WTC11 (cell line): ENCODE data around the gene HNRNPC. TPM values are rescaled to one million over a fixed set of nuclear protein-coding genes. Genes with fewer than 3 reads are reported as not detected.

Experiments used
- ATAC-seq: fragments of 200-7000 bp; cut with Tn5 transposase; 2 replicates; pipeline ENCODE4 v1.10.0; 2021; ENCODE audit warnings: mild to moderate bottlenecking, moderate library complexity
- CTCF ChIA-PET: fragments of 300-600 bp; sonication (Branson Sonifier 250); formaldehyde crosslinking; loops from one replicate; lab custom pipeline; 2021; ENCODE audit warnings: antibody characterized with exemption; lab: Charles Lee
- POLR2A ChIA-PET: fragments of 350-600 bp; sonication (Branson Sonifier 250); formaldehyde crosslinking; loops from one replicate; lab custom pipeline; 2021; ENCODE audit warnings: antibody characterized with exemption; lab: Charles Lee
- DNase-seq: peaks from one replicate; pipeline ENCODE4 v3.0.0; 2021; ENCODE audit warnings: low spot score
- H3K27ac Mint-ChIP-seq: 2 replicates; pipeline ENCODE4 v1.8.0; 2021; ENCODE audit warnings: mixed read lengths
- H3K27me3 Mint-ChIP-seq: 2 replicates; pipeline ENCODE4 v1.8.0; 2021; ENCODE audit warnings: low read depth, mild to moderate bottlenecking, moderate library complexity, mixed read lengths
- H3K36me3 Mint-ChIP-seq: 2 replicates; pipeline ENCODE4 v1.8.0; 2021; ENCODE audit warnings: mixed read lengths
- H3K4me1 Mint-ChIP-seq: 2 replicates; pipeline ENCODE4 v1.8.0; 2022; ENCODE audit warnings: mixed read lengths
- H3K4me3 Mint-ChIP-seq: 2 replicates; pipeline ENCODE4 v1.8.0; 2021; ENCODE audit warnings: mild to moderate bottlenecking, moderate library complexity, mixed read lengths
- H3K9me3 Mint-ChIP-seq: 2 replicates; pipeline ENCODE4 v1.8.0; 2021; ENCODE audit warnings: mixed read lengths
- EMX1 ChIP-seq: fragments of 250-450 bp; sonication (Bioruptor Pico); IDR thresholded peaks from 2 replicates; pipeline ENCODE4 v1.8.0; 2021; ENCODE audit warnings: mild to moderate bottlenecking
- ERG ChIP-seq: fragments of 250-450 bp; sonication (Bioruptor Pico); IDR thresholded peaks from 2 replicates; pipeline ENCODE4 v1.8.0; 2021; ENCODE audit warnings: mild to moderate bottlenecking
- FOXP1 ChIP-seq: sonication (generic); formaldehyde crosslinking; IDR thresholded peaks from 2 replicates; pipeline ENCODE4 v1.8.0; 2022; ENCODE audit warnings: missing genetic modification reagents, mild to moderate bottlenecking, moderate library complexity, borderline replicate concordance
- HMGXB4 ChIP-seq: sonication (generic); formaldehyde crosslinking; IDR thresholded peaks from 2 replicates; pipeline ENCODE4 v1.8.1; 2023; ENCODE audit warnings: mild to moderate bottlenecking, moderate library complexity, missing genetic modification reagents
- JUN ChIP-seq: sonication (generic); formaldehyde crosslinking; IDR thresholded peaks from 2 replicates; pipeline ENCODE4 v1.8.0; 2023; ENCODE audit warnings: mild to moderate bottlenecking, missing genetic modification reagents
- NR2C2 ChIP-seq: sonication (generic); formaldehyde crosslinking; IDR thresholded peaks from 2 replicates; pipeline ENCODE4 v1.8.0; 2022; ENCODE audit warnings: mild to moderate bottlenecking, missing genetic modification reagents
- NR3C1 ChIP-seq: sonication (generic); formaldehyde crosslinking; conservative IDR thresholded peaks from 2 replicates; pipeline ENCODE4 v1.8.1; 2023; ENCODE audit warnings: low read depth, mild to moderate bottlenecking, missing genetic modification reagents
- TEAD4 ChIP-seq: sonication (generic); formaldehyde crosslinking; IDR thresholded peaks from 2 replicates; pipeline ENCODE4 v1.8.0; 2022; ENCODE audit warnings: mild to moderate bottlenecking, missing genetic modification reagents
- USF1 ChIP-seq: sonication (generic); formaldehyde crosslinking; IDR thresholded peaks from 2 replicates; pipeline ENCODE4 v1.8.0; 2022; ENCODE audit warnings: mild to moderate bottlenecking, missing genetic modification reagents
- ZNF138 ChIP-seq: sonication (generic); formaldehyde crosslinking; conservative IDR thresholded peaks from 2 replicates; pipeline ENCODE4 v1.8.1; 2022; ENCODE audit warnings: mild to moderate bottlenecking, moderate library complexity, missing genetic modification reagents
- ZNF317 ChIP-seq: sonication (generic); formaldehyde crosslinking; IDR thresholded peaks from 2 replicates; pipeline ENCODE4 v1.8.1; 2023; ENCODE audit warnings: low read depth, mild to moderate bottlenecking, moderate library complexity, missing genetic modification reagents, borderline replicate concordance
- ZNF396 ChIP-seq: fragments of 250-450 bp; sonication (Bioruptor Pico); IDR thresholded peaks from 2 replicates; pipeline ENCODE4 v1.8.0; 2021; ENCODE audit warnings: mild to moderate bottlenecking, moderate library complexity, borderline replicate concordance
- ZNF416 ChIP-seq: fragments of 250-450 bp; sonication (Bioruptor Pico); IDR thresholded peaks from 2 replicates; pipeline ENCODE4 v1.9.0; 2021; ENCODE audit warnings: mild to moderate bottlenecking, inconsistent platforms
- total RNA-seq: library from RNA; stranded (reverse); gene quantifications from 3 replicates; pipeline ENCODE4 v1.2.3, GENCODE V29; 2021
- TF ChIP-seq, protein P1 (sequence below): sonication (generic); formaldehyde crosslinking; IDR thresholded peaks from 2 replicates; pipeline ENCODE4 v1.8.1; 2023; ENCODE audit warnings: mild to moderate bottlenecking, missing genetic modification reagents, moderate library complexity
- TF ChIP-seq, protein P2 (sequence below): fragments of 250-450 bp; sonication (Bioruptor Pico); conservative IDR thresholded peaks from 2 replicates; pipeline ENCODE4 v1.9.0; 2021; ENCODE audit warnings: mild to moderate bottlenecking
- TF ChIP-seq, protein P3 (sequence below): fragments of 200-600 bp; IDR thresholded peaks from 2 replicates; pipeline ENCODE4 v1.8.0; 2022; ENCODE audit warnings: antibody characterized with exemption

The HNRNPC gene
- total RNA-seq, 1 experiment from 2014 or later = 982 TPM

GRCh38 chr14:21262410-21262809 is 6.8 kb downstream of the HNRNPC start:
- DNase-seq = no peak
- Mint-ChIP-seq H3K27ac (peak overlapping the region; percentile 76), H3K36me3 (peaks cover 91% of the 10 kb centered on the region)

DNA sequence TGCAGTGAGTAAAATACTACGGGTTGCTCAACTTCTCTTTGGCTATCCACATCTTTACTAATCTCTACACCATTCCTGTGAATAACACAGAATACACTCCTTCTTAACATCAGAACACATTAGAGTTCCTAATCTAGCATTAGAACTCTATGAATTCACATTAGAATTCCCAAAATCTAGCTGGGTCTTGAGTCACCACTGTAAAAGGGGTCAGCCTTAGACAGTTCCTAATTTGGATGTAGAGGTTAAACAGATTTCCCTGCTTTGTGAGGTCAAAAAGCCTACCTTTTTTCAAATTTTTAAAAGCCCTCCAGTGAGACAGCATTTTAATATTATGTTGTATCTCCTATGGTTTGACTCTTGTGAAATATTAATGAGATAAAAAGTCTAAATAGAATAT is 7.4 kb downstream of the HNRNPC start:
- peak overlapping the region; percentile 34 for H3K27ac Mint-ChIP-seq
- TF ChIP-seq FOXP1 (CRISPR knock-in tag) (no peak), USF1 (CRISPR knock-in tag) (no peak), NR3C1 (no peak), NR2C2 (no peak), JUN (CRISPR knock-in tag) (no peak), ZNF138 (CRISPR knock-in tag) (no peak), ZNF317 (CRISPR knock-in tag) (no peak), HMGXB4 (CRISPR knock-in tag) (no peak), TEAD4 (CRISPR knock-in tag) (no peak), EMX1 (no peak), ZNF416 (CRISPR knock-in tag) (peak; percentile 76; the same call in 1 of the 2 replicates)
- TF ChIP-seq, protein P1, sequence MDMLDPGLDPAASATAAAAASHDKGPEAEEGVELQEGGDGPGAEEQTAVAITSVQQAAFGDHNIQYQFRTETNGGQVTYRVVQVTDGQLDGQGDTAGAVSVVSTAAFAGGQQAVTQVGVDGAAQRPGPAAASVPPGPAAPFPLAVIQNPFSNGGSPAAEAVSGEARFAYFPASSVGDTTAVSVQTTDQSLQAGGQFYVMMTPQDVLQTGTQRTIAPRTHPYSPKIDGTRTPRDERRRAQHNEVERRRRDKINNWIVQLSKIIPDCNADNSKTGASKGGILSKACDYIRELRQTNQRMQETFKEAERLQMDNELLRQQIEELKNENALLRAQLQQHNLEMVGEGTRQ = no peak
- TF ChIP-seq, protein P2, sequence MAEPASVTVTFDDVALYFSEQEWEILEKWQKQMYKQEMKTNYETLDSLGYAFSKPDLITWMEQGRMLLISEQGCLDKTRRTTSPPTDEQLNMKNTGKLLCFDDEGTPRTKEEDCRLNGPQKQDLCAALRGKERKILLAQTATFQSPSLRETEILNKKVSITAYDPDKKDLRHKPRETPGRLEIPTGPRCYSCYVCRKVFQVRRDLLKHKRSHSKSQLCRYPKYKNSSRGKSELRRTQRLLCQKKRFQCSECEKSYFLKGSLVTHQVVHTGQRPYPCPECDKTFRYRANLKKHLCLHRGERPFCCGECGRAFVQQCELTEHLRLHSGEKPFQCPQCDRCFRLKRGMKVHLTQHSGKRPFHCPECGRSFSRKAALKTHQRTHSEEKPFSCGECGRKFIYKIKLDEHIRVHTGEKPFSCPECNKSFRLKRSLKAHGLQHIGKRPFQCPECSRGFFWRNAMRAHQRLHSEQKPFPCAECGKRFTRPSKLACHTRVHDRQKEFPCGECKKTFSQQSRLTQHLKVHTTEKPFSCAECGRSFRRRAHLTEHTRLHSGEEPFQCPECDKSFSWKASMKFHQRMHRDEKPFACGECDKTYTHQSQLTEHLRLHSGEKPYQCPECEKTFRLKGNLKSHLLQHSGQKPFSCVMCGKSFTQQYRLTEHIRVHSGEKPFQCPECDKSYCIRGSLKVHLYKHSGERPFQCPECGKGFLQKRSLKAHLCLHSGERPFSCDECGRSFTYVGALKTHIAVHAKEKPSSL = 0 out of 2 replicates have a peak, but pooled peaks have one; percentile 14
- TF ChIP-seq, protein P3, sequence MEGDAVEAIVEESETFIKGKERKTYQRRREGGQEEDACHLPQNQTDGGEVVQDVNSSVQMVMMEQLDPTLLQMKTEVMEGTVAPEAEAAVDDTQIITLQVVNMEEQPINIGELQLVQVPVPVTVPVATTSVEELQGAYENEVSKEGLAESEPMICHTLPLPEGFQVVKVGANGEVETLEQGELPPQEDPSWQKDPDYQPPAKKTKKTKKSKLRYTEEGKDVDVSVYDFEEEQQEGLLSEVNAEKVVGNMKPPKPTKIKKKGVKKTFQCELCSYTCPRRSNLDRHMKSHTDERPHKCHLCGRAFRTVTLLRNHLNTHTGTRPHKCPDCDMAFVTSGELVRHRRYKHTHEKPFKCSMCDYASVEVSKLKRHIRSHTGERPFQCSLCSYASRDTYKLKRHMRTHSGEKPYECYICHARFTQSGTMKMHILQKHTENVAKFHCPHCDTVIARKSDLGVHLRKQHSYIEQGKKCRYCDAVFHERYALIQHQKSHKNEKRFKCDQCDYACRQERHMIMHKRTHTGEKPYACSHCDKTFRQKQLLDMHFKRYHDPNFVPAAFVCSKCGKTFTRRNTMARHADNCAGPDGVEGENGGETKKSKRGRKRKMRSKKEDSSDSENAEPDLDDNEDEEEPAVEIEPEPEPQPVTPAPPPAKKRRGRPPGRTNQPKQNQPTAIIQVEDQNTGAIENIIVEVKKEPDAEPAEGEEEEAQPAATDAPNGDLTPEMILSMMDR = no peak
- peaks cover 83% of the 10 kb centered on the region for H3K4me1 Mint-ChIP-seq
- ATAC-seq (no peak), DNase-seq (no peak)
- no peaks in the 10 kb centered on the region for H3K27me3 Mint-ChIP-seq
- peaks cover 91% of the 10 kb centered on the region for H3K36me3 Mint-ChIP-seq
- POLR2A ChIA-PET = interaction anchor here (1.8 kb wide), 1 partner anchor 14 kb away, joined by 9 read pairs; no protein-coding TSS in a partner anchor
- CTCF ChIA-PET = no interaction called here
- peak overlapping the region; percentile 55 for H3K4me3 Mint-ChIP-seq
- H3K9me3 Mint-ChIP-seq = no peaks in the 10 kb centered on the region

More at GRCh38 chr14:21262410-21262809, 6.8 kb downstream of the HNRNPC start:
- Mint-ChIP-seq H3K9me3 (no peaks in the 10 kb centered on the region), H3K27me3 (no peaks in the 10 kb centered on the region), H3K4me1 (peaks cover 81% of the 10 kb centered on the region), H3K4me3 (peak overlapping the region; percentile 55)
- 0 out of 2 replicates have a peak, but pooled peaks have one; percentile 10 for TF ChIP-seq ERG (CRISPR knock-in tag)
- no peak for TF ChIP-seq ZNF396
- ATAC-seq = no peak
- ChIA-PET POLR2A (interaction anchor here (1.8 kb wide), 1 partner anchor 13 kb away, joined by 9 read pairs; no protein-coding TSS in a partner anchor), CTCF (no interaction called here)
